ENCODE data around the gene HPSE2. TPM values are rescaled to one million over a fixed set of nuclear protein-coding genes. Genes with fewer than 3 reads are reported as not detected.
A peak's percentile ranks its signal among the peaks of the same experiment; 100 is the strongest.

The HPSE2 gene
- total RNA-seq, 1 donor from 2014 or later, result 10.6 TPM

- no peak for DNase-seq (ENCODE audit: extremely low spot score in 2 of 2)
- intact Hi-C loops (cut with DNase I), result no loop called here
- H3K27ac ChIP-seq, result no peak overlapping the region
- H3K27me3 ChIP-seq, result no peaks in the 10 kb centered on the region
- no peaks in the 10 kb centered on the region for H3K4me1 ChIP-seq
- no peak for TF ChIP-seq CTCF (IDR thresholded peaks at IDR 0.05)
- TF ChIP-seq POLR2AphosphoS5 (IDR thresholded peaks at IDR 0.05; ENCODE audit: insufficient read depth in 1 of 2, low read depth in 1 of 2), result no peak
- no peak for TF ChIP-seq POLR2A (IDR thresholded peaks at IDR 0.05)
- H3K36me3 ChIP-seq, result no peaks in the 10 kb centered on the region
- no peak overlapping the region for H3K4me3 ChIP-seq
- H3K9me3 ChIP-seq, result no peaks in the 10 kb centered on the region
Measured at GRCh38 chr10:99058762-99059161, 176.9 kb downstream of the HPSE2 start.

DNA sequence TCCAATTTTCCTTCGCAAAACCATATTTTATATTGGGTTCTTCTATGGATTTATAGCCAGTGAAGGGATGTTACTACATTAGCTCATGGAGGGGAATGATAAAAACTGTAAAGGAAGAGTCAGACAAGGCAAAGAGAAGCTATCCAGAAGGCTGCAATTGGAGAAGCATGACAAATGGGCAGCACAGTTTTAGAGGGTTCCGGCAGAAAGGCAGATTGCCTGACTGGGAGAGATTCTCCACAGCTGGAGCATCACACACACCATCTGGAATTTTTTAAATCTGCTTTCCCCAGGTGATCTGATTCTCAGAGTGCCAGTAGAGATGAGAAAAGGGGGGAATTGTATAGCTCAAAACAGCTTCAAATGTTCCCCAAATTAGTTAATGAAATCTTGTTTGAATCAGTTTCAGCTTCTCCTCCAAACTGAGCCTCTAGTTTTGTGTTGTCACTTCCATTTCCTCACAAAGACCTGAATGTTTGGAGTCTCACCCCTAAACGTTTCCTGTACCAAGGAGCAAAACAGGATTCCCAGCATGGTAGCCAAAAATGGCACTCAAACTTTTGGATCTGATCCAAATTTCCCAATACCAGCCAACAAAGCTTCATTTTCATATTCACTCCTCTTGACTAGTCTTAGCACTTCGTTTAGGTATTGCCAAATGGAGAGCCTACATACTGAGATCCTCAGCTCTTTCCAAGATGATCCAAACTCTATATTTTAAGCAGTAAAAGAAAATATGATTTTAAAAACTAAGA is 177.5 kb downstream of the HPSE2 start:
- peak overlapping the region; percentile 1 for H3K27ac ChIP-seq
- no peaks in the 10 kb centered on the region for H3K4me1 ChIP-seq
- intact Hi-C loops (cut with DNase I), result no loop called here
- no peak overlapping the region for H3K4me3 ChIP-seq
- no peaks in the 10 kb centered on the region for H3K27me3 ChIP-seq
- no peak for DNase-seq (ENCODE audit: extremely low spot score in 2 of 2)
- H3K36me3 ChIP-seq, result no peaks in the 10 kb centered on the region
- TF ChIP-seq POLR2AphosphoS5 (IDR thresholded peaks at IDR 0.05; ENCODE audit: insufficient read depth in 1 of 2, low read depth in 1 of 2) (no peak), POLR2A (IDR thresholded peaks at IDR 0.05) (no peak), CTCF (IDR thresholded peaks at IDR 0.05) (no peak)
- H3K9me3 ChIP-seq, result no peaks in the 10 kb centered on the region

GRCh38 chr10:99045671-99046070 is 190.0 kb downstream of the HPSE2 start:
- Histone ChIP-seq H3K27ac (no peak overlapping the region), H3K27me3 (no peaks in the 10 kb centered on the region), H3K4me3 (no peak overlapping the region), H3K9me3 (no peaks in the 10 kb centered on the region), H3K36me3 (no peaks in the 10 kb centered on the region), H3K4me1 (no peaks in the 10 kb centered on the region)
- no peak for TF ChIP-seq POLR2A (IDR thresholded peaks at IDR 0.05)
- no peak for TF ChIP-seq CTCF (IDR thresholded peaks at IDR 0.05)
- TF ChIP-seq POLR2AphosphoS5 (IDR thresholded peaks at IDR 0.05; ENCODE audit: insufficient read depth in 1 of 2, low read depth in 1 of 2), result no peak
- intact Hi-C loops (cut with DNase I), result no loop called here
- no peak for DNase-seq (ENCODE audit: extremely low spot score in 2 of 2)

DNA sequence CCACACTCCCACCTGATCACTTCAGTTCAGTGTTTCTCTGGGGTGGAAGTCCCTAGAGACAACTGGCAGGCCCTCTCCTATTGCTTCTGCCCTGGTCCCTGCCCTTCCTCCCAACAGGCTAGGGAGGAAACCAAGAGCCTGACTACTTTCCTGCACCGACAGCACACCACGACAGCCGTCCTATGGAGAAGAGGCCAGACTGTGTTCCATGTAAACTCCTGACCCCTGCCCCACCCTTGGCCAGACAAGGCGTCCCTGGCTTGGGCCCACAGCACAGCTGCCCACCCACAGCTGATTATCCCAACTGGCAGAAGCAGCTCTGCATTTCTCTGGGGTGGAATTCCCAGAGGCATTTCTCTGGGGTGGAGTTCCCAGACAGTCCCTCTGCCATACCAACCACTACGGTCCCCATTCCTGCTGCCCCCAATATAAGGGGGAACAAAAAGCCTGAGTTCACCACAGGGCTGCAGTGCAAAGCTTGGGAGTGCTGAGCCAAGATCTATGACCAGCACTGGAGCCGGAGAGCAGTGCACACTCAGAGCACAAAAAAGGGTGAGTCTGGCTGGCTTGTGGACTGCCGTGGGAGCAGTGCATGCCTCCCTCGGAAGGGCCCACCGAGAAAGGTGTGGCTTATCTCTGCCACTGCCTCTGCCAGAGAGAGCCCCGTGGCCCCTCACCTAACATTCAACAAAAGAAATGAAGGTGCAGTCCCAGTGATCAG is 193.4 kb downstream of the HPSE2 start:
- H3K4me1 ChIP-seq, result no peaks in the 10 kb centered on the region
- DNase-seq (ENCODE audit: extremely low spot score in 2 of 2), result no peak
- H3K27me3 ChIP-seq, result no peaks in the 10 kb centered on the region
- no peak overlapping the region for H3K27ac ChIP-seq
- TF ChIP-seq POLR2A (IDR thresholded peaks at IDR 0.05) (no peak), CTCF (IDR thresholded peaks at IDR 0.05) (no peak), POLR2AphosphoS5 (IDR thresholded peaks at IDR 0.05; ENCODE audit: insufficient read depth in 1 of 2, low read depth in 1 of 2) (no peak)
- no peaks in the 10 kb centered on the region for H3K9me3 ChIP-seq
- intact Hi-C loops (cut with DNase I), result no loop called here
- H3K4me3 ChIP-seq, result no peak overlapping the region
- H3K36me3 ChIP-seq, result no peaks in the 10 kb centered on the region

GRCh38 chr10:99041468-99041867 is 194.2 kb downstream of the HPSE2 start:
- no peaks in the 10 kb centered on the region for H3K36me3 ChIP-seq
- no peaks in the 10 kb centered on the region for H3K9me3 ChIP-seq
- TF ChIP-seq CTCF (IDR thresholded peaks at IDR 0.05), result no peak
- no peak for TF ChIP-seq POLR2A (IDR thresholded peaks at IDR 0.05)
- no peak for TF ChIP-seq POLR2AphosphoS5 (IDR thresholded peaks at IDR 0.05; ENCODE audit: insufficient read depth in 1 of 2, low read depth in 1 of 2)
- DNase-seq (ENCODE audit: extremely low spot score in 2 of 2), result no peak
- H3K27me3 ChIP-seq, result no peaks in the 10 kb centered on the region
- no peak overlapping the region for H3K27ac ChIP-seq
- H3K4me3 ChIP-seq, result no peak overlapping the region
- no peaks in the 10 kb centered on the region for H3K4me1 ChIP-seq
- intact Hi-C loops (cut with DNase I), result no loop called here

All from vagina (tissue), 2 donors.